Measurements from ENCODE around the gene TRANK1. TPM values are rescaled to one million over a fixed set of nuclear protein-coding genes. Genes with fewer than 3 reads are reported as not detected.

Gene TRANK1
- total RNA-seq, 1 experiment from 2014 or later = 0.58 TPM

GRCh38 chr3:36796881-36797280 lies 148.0 kb downstream of the TRANK1 start:
- Histone ChIP-seq H3F3A (ENCODE audit: low read length, unreplicated experiment) (no peaks in the 10 kb centered on the region), H3K79me2 (ENCODE audit: low read length) (no peaks in the 10 kb centered on the region), H3K27ac (ENCODE audit: low read length) (no peak overlapping the region), H3K36me3 (ENCODE audit: low read depth, low read length) (no peaks in the 10 kb centered on the region), H3K4me3 (ENCODE audit: low read length) (no peak overlapping the region), H2AFZ (ENCODE audit: low read length) (no peak overlapping the region), H4K20me1 (ENCODE audit: low read length) (no peaks in the 10 kb centered on the region), H3K9me3 (ENCODE audit: low read length) (no peaks in the 10 kb centered on the region), H3K27me3 (ENCODE audit: low read length) (no peaks in the 10 kb centered on the region), H3K9ac (ENCODE audit: low read length) (no peak overlapping the region), H3K4me1 (ENCODE audit: insufficient read depth, low read length) (no peaks in the 10 kb centered on the region), H3K4me2 (ENCODE audit: low read length) (no peak overlapping the region), H3K9me2 (replicated peaks; ENCODE audit: low read length) (no peaks in the 10 kb centered on the region)
- no peak for TF ChIP-seq EZH2 (IDR thresholded peaks at IDR 0.05; ENCODE audit: low read length, unreplicated experiment)
- no peak for TF ChIP-seq EZH2phosphoT487 (IDR thresholded peaks at IDR 0.05; ENCODE audit: borderline replicate concordance, low read length)
- no peak for TF ChIP-seq CTCF (conservative IDR thresholded peaks at IDR 0.05; ENCODE audit: low read depth, low read length)
- ATAC-seq (peak; percentile 66), DNase-seq (peak; percentile 54)
- POLR2A ChIA-PET (ENCODE audit: unreplicated experiment) = no interaction called here
- BruUV-seq (replicated peaks) = no TSS peak
- CTCF ChIA-PET = no interaction called here
- intact Hi-C loops (cut with micrococcal nuclease) = no loop called here

GRCh38 chr3:36796161-36796560 lies 148.7 kb downstream of the TRANK1 start:
- no peak overlapping the region for H3K27ac ChIP-seq (ENCODE audit: low read length)
- ATAC-seq (no peak), DNase-seq (no peak)
- no peaks in the 10 kb centered on the region for H3F3A ChIP-seq (ENCODE audit: low read length, unreplicated experiment)
- ChIA-PET CTCF (no interaction called here), POLR2A (ENCODE audit: unreplicated experiment) (no interaction called here)
- H3K36me3 ChIP-seq (ENCODE audit: low read depth, low read length) = no peaks in the 10 kb centered on the region
- H3K4me2 ChIP-seq (ENCODE audit: low read length) = no peak overlapping the region
- no peaks in the 10 kb centered on the region for H3K4me1 ChIP-seq (ENCODE audit: insufficient read depth, low read length)
- H3K79me2 ChIP-seq (ENCODE audit: low read length) = no peaks in the 10 kb centered on the region
- H4K20me1 ChIP-seq (ENCODE audit: low read length) = no peaks in the 10 kb centered on the region
- no peak overlapping the region for H3K4me3 ChIP-seq (ENCODE audit: low read length)
- no TSS peak for BruUV-seq (replicated peaks)
- H3K9me2 ChIP-seq (replicated peaks; ENCODE audit: low read length) = no peaks in the 10 kb centered on the region
- intact Hi-C loops (cut with micrococcal nuclease) = no loop called here
- TF ChIP-seq EZH2 (IDR thresholded peaks at IDR 0.05; ENCODE audit: low read length, unreplicated experiment) (no peak), CTCF (conservative IDR thresholded peaks at IDR 0.05; ENCODE audit: low read depth, low read length) (no peak), EZH2phosphoT487 (IDR thresholded peaks at IDR 0.05; ENCODE audit: borderline replicate concordance, low read length) (no peak)
- peaks cover 4% of the 10 kb centered on the region; the same call in 1 of the 2 replicates for H3K27me3 ChIP-seq (ENCODE audit: low read length)
- H2AFZ ChIP-seq (ENCODE audit: low read length) = no peak overlapping the region
- no peaks in the 10 kb centered on the region for H3K9me3 ChIP-seq (ENCODE audit: low read length)
- H3K9ac ChIP-seq (ENCODE audit: low read length) = no peak overlapping the region

- CTCF ChIA-PET = no interaction called here
- BruUV-seq (replicated peaks) = no TSS peak
- Histone ChIP-seq H3K4me2 (ENCODE audit: low read length) (no peak overlapping the region), H3K9me3 (ENCODE audit: low read length) (no peaks in the 10 kb centered on the region), H3K79me2 (ENCODE audit: low read length) (no peaks in the 10 kb centered on the region), H3K27ac (ENCODE audit: low read length) (no peak overlapping the region), H3K36me3 (ENCODE audit: low read depth, low read length) (no peaks in the 10 kb centered on the region), H3K4me1 (ENCODE audit: insufficient read depth, low read length) (no peaks in the 10 kb centered on the region), H3K9me2 (replicated peaks; ENCODE audit: low read length) (no peaks in the 10 kb centered on the region), H4K20me1 (ENCODE audit: low read length) (no peaks in the 10 kb centered on the region), H3K9ac (ENCODE audit: low read length) (no peak overlapping the region), H3F3A (ENCODE audit: low read length, unreplicated experiment) (no peaks in the 10 kb centered on the region), H2AFZ (ENCODE audit: low read length) (no peak overlapping the region), H3K4me3 (ENCODE audit: low read length) (no peak overlapping the region), H3K27me3 (ENCODE audit: low read length) (peaks cover 10% of the 10 kb centered on the region; the same call in 1 of the 2 replicates)
- POLR2A ChIA-PET (ENCODE audit: unreplicated experiment) = no interaction called here
- intact Hi-C loops (cut with micrococcal nuclease) = no loop called here
- ATAC-seq (no peak), DNase-seq (no peak)
- TF ChIP-seq EZH2 (IDR thresholded peaks at IDR 0.05; ENCODE audit: low read length, unreplicated experiment) (no peak), CTCF (conservative IDR thresholded peaks at IDR 0.05; ENCODE audit: low read depth, low read length) (no peak), EZH2phosphoT487 (IDR thresholded peaks at IDR 0.05; ENCODE audit: borderline replicate concordance, low read length) (no peak)
Measured at GRCh38 chr3:36795622-36796021, 149.2 kb downstream of the TRANK1 start.
